GM23338 (cell line): Measurements from ENCODE around the gene DUSP18. TPM values are rescaled to one million over a fixed set of nuclear protein-coding genes. Genes with fewer than 3 reads are reported as not detected.

Experiments used
- ATAC-seq: fragments of 200-7000 bp; cut with Tn5 transposase; 3 replicates; pipeline ENCODE4 v1.9.1; 2020
- DNase-seq: peaks from one replicate; pipeline ENCODE4 v3.0.0-alpha.2; 2015; ENCODE audit warnings: low spot score
- H2AFZ ChIP-seq: fragments of 200-600 bp; sonication (generic); 2 replicates; pipeline ENCODE4 v1.8.0; 2016; ENCODE audit warnings: antibody characterized with exemption, mild to moderate bottlenecking, moderate library complexity
- H3F3A ChIP-seq: fragments of 200-600 bp; sonication (generic); replicated peaks from 2 replicates; pipeline ENCODE4 v1.8.0; 2017; ENCODE audit warnings: antibody characterized with exemption, mixed run types, low read depth
- H3K27ac ChIP-seq: fragments of 200-600 bp; sonication (generic); 2 replicates; pipeline ENCODE4 v1.6.1; 2016; ENCODE audit warnings: low read depth
- H3K27me3 ChIP-seq: fragments of 200-600 bp; sonication (generic); 2 replicates; pipeline ENCODE4 v1.8.0; 2016; ENCODE audit warnings: mild to moderate bottlenecking, mixed run types, moderate library complexity; ENCODE audit not compliant: insufficient read depth
- H3K36me3 ChIP-seq: fragments of 200-600 bp; sonication (generic); 2 replicates; pipeline ENCODE4 v1.8.0; 2016; ENCODE audit warnings: mild to moderate bottlenecking; ENCODE audit not compliant: insufficient read depth
- H3K4me1 ChIP-seq: fragments of 200-600 bp; sonication (generic); 2 replicates; pipeline ENCODE4 v1.8.0; 2016; ENCODE audit warnings: mild to moderate bottlenecking, moderate library complexity; ENCODE audit not compliant: insufficient read depth
- H3K4me2 ChIP-seq: fragments of 200-600 bp; sonication (generic); 2 replicates; pipeline ENCODE4 v1.7.1; 2017; ENCODE audit warnings: mixed run types
- H3K4me3 ChIP-seq: fragments of 200-600 bp; sonication (generic); 2 replicates; pipeline ENCODE4 v1.6.1; 2016; ENCODE audit warnings: mixed run types
- H3K79me2 ChIP-seq: fragments of 200-600 bp; sonication (generic); replicated peaks from 2 replicates; pipeline ENCODE4 v1.8.0; 2017; ENCODE audit warnings: mild to moderate bottlenecking; ENCODE audit not compliant: insufficient read depth
- H3K9me2 ChIP-seq: fragments of 200-600 bp; sonication (generic); 2 replicates; pipeline ENCODE4 v1.8.0; 2017; ENCODE audit not compliant: insufficient read depth
- H4K20me1 ChIP-seq: fragments of 200-600 bp; sonication (generic); replicated peaks from 2 replicates; pipeline ENCODE4 v1.8.0; 2017; ENCODE audit warnings: mild to moderate bottlenecking; ENCODE audit not compliant: insufficient read depth
- H3K27ac Mint-ChIP-seq: 2 replicates; pipeline ENCODE4 v1.8.0; 2020; ENCODE audit warnings: inconsistent platforms, mild to moderate bottlenecking, moderate library complexity, mixed read lengths
- H3K27me3 Mint-ChIP-seq: 3 replicates; pipeline ENCODE4 v1.8.0; 2022; ENCODE audit warnings: low read depth, mild to moderate bottlenecking, moderate library complexity, mixed read lengths, inconsistent platforms; ENCODE audit not compliant: insufficient read depth, poor library complexity
- H3K36me3 Mint-ChIP-seq: 3 replicates; pipeline ENCODE4 v1.8.0; 2021; ENCODE audit warnings: low read depth, mild to moderate bottlenecking, inconsistent platforms, moderate library complexity, mixed read lengths
- H3K4me1 Mint-ChIP-seq: 3 replicates; pipeline ENCODE4 v1.8.0; 2020; ENCODE audit warnings: mild to moderate bottlenecking, inconsistent platforms, mixed read lengths
- H3K4me3 Mint-ChIP-seq: 3 replicates; pipeline ENCODE4 v1.8.0; 2021; ENCODE audit warnings: moderate library complexity, mild to moderate bottlenecking, inconsistent platforms, mixed read lengths
- H3K9me3 Mint-ChIP-seq: 3 replicates; pipeline ENCODE4 v1.8.0; 2020; ENCODE audit warnings: moderate library complexity, mild to moderate bottlenecking, inconsistent platforms, mixed read lengths
- CREB1 ChIP-seq: fragments of 250-450 bp; sonication (Bioruptor Pico); IDR thresholded peaks from 2 replicates; pipeline ENCODE4 v1.5.0; 2020; ENCODE audit warnings: low read depth, mild to moderate bottlenecking, moderate library complexity
- CTCF ChIP-seq, 2 experiments: fragments of 200-600 bp in 1 of 2; sonication (generic) in 1 of 2; conservative IDR thresholded peaks; 2 replicates each; pipeline versions ENCODE4 v1.5.1 to v1.6.1; 2016 to 2017; ENCODE audit warnings: antibody characterized with exemption in 2 of 2, low read depth in 2 of 2, mild to moderate bottlenecking in 2 of 2, moderate library complexity in 1 of 2
- ETS1 ChIP-seq: IDR thresholded peaks from 2 replicates; pipeline ENCODE4 v1.6.1; 2016; ENCODE audit warnings: antibody characterized with exemption
- EZH2 ChIP-seq: fragments of 200-600 bp; sonication (generic); IDR thresholded peaks from one replicate; pipeline ENCODE4 v1.8.0; 2017; ENCODE audit warnings: antibody characterized with exemption, mild to moderate bottlenecking, low read depth; ENCODE audit not compliant: unreplicated experiment
- EZH2phosphoT487 ChIP-seq: fragments of 200-600 bp; sonication (generic); IDR thresholded peaks from one replicate; pipeline ENCODE4 v1.8.1; 2018; ENCODE audit warnings: antibody characterized with exemption; ENCODE audit not compliant: unreplicated experiment
- JUNB ChIP-seq: IDR thresholded peaks from one replicate; pipeline ENCODE4 v1.6.1; 2016; ENCODE audit warnings: antibody characterized with exemption; ENCODE audit not compliant: unreplicated experiment
- NANOG ChIP-seq: IDR thresholded peaks from 2 replicates; pipeline ENCODE4 v1.6.1; 2016; ENCODE audit warnings: antibody characterized with exemption, borderline replicate concordance
- POLR2AphosphoS5 ChIP-seq: IDR thresholded peaks from 2 replicates; pipeline ENCODE4 v1.6.1; 2016; ENCODE audit warnings: antibody characterized with exemption, low read depth
- REST ChIP-seq: IDR thresholded peaks from one replicate; pipeline ENCODE4 v1.6.1; 2018; ENCODE audit warnings: antibody characterized with exemption; ENCODE audit not compliant: unreplicated experiment
- STAT1 ChIP-seq: IDR thresholded peaks from one replicate; pipeline ENCODE4 v1.6.1; 2016; ENCODE audit warnings: antibody characterized with exemption; ENCODE audit not compliant: unreplicated experiment
- ZNF114 ChIP-seq: fragments of 250-450 bp; sonication (Bioruptor Pico); IDR thresholded peaks from 2 replicates; pipeline ENCODE4 v1.5.0; 2020; ENCODE audit warnings: mild to moderate bottlenecking, moderate library complexity
- ZNF331 ChIP-seq: fragments of 250-450 bp; sonication (Bioruptor Pico); IDR thresholded peaks from 2 replicates; pipeline ENCODE4 v1.5.0; 2020; ENCODE audit warnings: low read depth, mild to moderate bottlenecking, moderate library complexity
- polyA plus RNA-seq: library from polyadenylated mRNA; unstranded; fragments of >200 nt; fragmentation: Nextera tagmentation; extraction: Ambion mirVana; gene quantifications from 2 replicates; pipeline ENCODE4 v1.2.1, GENCODE V29; 2016
- total RNA-seq: library from RNA; depleted of rRNA; stranded (reverse); fragments of >200 nt; shearing (Covaris generic); gene quantifications from 2 replicates; pipeline ENCODE4 v1.2.3, GENCODE V29; 2014
- TF ChIP-seq, protein P1 (sequence below): fragments of 250-450 bp; sonication (Bioruptor Pico); IDR thresholded peaks from 2 replicates; pipeline ENCODE4 v1.5.0; 2020; ENCODE audit warnings: mild to moderate bottlenecking, moderate library complexity

The DUSP18 gene
- total and polyA plus RNA-seq, 2 experiments from 2014 or later = 2.2 to 2.7 TPM

- H2AFZ ChIP-seq = no peak overlapping the region
- Mint-ChIP-seq H3K36me3 (no peaks in the 10 kb centered on the region), H3K9me3 (no peaks in the 10 kb centered on the region), H3K4me1 (peaks cover 5% of the 10 kb centered on the region; the same call in 2 of the 3 replicates), H3K27ac (no peak overlapping the region), H3K27me3 (peaks cover 9% of the 10 kb centered on the region), H3K4me3 (no peak overlapping the region)
- no peak for TF ChIP-seq POLR2AphosphoS5
- TF ChIP-seq, protein P1, sequence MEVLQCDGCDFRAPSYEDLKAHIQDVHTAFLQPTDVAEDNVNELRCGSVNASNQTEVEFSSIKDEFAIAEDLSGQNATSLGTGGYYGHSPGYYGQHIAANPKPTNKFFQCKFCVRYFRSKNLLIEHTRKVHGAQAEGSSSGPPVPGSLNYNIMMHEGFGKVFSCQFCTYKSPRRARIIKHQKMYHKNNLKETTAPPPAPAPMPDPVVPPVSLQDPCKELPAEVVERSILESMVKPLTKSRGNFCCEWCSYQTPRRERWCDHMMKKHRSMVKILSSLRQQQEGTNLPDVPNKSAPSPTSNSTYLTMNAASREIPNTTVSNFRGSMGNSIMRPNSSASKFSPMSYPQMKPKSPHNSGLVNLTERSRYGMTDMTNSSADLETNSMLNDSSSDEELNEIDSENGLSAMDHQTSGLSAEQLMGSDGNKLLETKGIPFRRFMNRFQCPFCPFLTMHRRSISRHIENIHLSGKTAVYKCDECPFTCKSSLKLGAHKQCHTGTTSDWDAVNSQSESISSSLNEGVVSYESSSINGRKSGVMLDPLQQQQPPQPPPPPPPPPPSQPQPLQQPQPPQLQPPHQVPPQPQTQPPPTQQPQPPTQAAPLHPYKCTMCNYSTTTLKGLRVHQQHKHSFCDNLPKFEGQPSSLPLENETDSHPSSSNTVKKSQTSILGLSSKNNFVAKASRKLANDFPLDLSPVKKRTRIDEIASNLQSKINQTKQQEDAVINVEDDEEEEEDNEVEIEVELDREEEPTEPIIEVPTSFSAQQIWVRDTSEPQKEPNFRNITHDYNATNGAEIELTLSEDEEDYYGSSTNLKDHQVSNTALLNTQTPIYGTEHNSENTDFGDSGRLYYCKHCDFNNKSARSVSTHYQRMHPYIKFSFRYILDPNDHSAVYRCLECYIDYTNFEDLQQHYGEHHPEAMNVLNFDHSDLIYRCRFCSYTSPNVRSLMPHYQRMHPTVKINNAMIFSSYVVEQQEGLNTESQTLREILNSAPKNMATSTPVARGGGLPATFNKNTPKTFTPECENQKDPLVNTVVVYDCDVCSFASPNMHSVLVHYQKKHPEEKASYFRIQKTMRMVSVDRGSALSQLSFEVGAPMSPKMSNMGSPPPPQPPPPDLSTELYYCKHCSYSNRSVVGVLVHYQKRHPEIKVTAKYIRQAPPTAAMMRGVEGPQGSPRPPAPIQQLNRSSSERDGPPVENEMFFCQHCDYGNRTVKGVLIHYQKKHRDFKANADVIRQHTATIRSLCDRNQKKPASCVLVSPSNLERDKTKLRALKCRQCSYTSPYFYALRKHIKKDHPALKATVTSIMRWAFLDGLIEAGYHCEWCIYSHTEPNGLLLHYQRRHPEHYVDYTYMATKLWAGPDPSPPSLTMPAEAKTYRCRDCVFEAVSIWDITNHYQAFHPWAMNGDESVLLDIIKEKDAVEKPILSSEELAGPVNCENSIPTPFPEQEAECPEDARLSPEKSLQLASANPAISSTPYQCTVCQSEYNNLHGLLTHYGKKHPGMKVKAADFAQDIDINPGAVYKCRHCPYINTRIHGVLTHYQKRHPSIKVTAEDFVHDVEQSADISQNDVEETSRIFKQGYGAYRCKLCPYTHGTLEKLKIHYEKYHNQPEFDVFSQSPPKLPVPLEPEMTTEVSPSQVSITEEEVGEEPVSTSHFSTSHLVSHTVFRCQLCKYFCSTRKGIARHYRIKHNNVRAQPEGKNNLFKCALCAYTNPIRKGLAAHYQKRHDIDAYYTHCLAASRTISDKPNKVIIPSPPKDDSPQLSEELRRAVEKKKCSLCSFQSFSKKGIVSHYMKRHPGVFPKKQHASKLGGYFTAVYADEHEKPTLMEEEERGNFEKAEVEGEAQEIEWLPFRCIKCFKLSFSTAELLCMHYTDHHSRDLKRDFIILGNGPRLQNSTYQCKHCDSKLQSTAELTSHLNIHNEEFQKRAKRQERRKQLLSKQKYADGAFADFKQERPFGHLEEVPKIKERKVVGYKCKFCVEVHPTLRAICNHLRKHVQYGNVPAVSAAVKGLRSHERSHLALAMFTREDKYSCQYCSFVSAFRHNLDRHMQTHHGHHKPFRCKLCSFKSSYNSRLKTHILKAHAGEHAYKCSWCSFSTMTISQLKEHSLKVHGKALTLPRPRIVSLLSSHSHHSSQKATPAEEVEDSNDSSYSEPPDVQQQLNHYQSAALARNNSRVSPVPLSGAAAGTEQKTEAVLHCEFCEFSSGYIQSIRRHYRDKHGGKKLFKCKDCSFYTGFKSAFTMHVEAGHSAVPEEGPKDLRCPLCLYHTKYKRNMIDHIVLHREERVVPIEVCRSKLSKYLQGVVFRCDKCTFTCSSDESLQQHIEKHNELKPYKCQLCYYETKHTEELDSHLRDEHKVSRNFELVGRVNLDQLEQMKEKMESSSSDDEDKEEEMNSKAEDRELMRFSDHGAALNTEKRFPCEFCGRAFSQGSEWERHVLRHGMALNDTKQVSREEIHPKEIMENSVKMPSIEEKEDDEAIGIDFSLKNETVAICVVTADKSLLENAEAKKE (CRISPR knock-in tag) = no peak
- TF ChIP-seq ETS1 = no peak
- TF ChIP-seq CREB1 = no peak
- no peak for TF ChIP-seq EZH2phosphoT487
- no peak for TF ChIP-seq CTCF (conservative IDR thresholded peaks at IDR 0.05; ENCODE audit: low read depth in 2 of 2)
- TF ChIP-seq ZNF114 (CRISPR knock-in tag) = no peak
- no peak for TF ChIP-seq STAT1
- no peak for TF ChIP-seq REST
- TF ChIP-seq EZH2 = no peak
- TF ChIP-seq JUNB = no peak
- no peak for TF ChIP-seq ZNF331 (CRISPR knock-in tag)
- no peak for TF ChIP-seq NANOG
- H3K9me2 ChIP-seq = no peaks in the 10 kb centered on the region
- no peaks in the 10 kb centered on the region for H3K4me1 ChIP-seq
- no peaks in the 10 kb centered on the region for H3K79me2 ChIP-seq
- no peak overlapping the region for H3K4me3 ChIP-seq
- H3K27me3 ChIP-seq = no peaks in the 10 kb centered on the region
- ATAC-seq = no peak; the same call in 2 of the 3 replicates
- H3K27ac ChIP-seq = no peak overlapping the region
- H4K20me1 ChIP-seq = no peaks in the 10 kb centered on the region
- no peaks in the 10 kb centered on the region for H3F3A ChIP-seq
- no peak for DNase-seq
- H3K4me2 ChIP-seq = no peak overlapping the region
- no peaks in the 10 kb centered on the region; the same call in 1 of the 2 replicates for H3K36me3 ChIP-seq
Observed at GRCh38 chr22:30648825-30649224, 18.9 kb downstream of the DUSP18 start.
